Pancreas (tissue), 10 donors: ENCODE measurements around the gene CTSA. TPM values are rescaled to one million over a fixed set of nuclear protein-coding genes. Genes with fewer than 3 reads are reported as not detected.

Experiments
- ATAC-seq, 4 donors: fragments of 200-7000 bp; cut with Tn5 transposase; one replicate each; pipeline versions ENCODE4 v1.8.0 to v1.9.1; 2020; ENCODE audit warnings: mild to moderate bottlenecking in 4 of 4, moderate library complexity in 4 of 4
- DNase-seq, 6 donors: peaks; one replicate each; pipeline ENCODE4 v3.0.0-alpha.2; 2020
- FAIRE-seq: peaks from 2 replicates; lab custom pipeline; 2012; peaks lifted over from hg19 to GRCh38; lab: Jason Lieb, UNC
- H3K27ac ChIP-seq, 4 donors: fragments of 200-600 bp; sonication (generic); 1 replicate in 3 of 4; 2 replicates in 1 of 4; pipeline versions ENCODE4 v1.5.0 to v1.8.0; 2020
- H3K27me3 ChIP-seq, 4 donors: fragments of 200-600 bp; one replicate each; pipeline ENCODE4 v1.8.0; 2021
- H3K36me3 ChIP-seq, 3 donors: fragments of 200-600 bp; sonication (generic) in 1 of 3; one replicate each; pipeline versions ENCODE4 v1.5.0 to v1.8.0; 2020 to 2021
- H3K4me1 ChIP-seq, 3 donors: fragments of 200-600 bp; one replicate each; pipeline ENCODE4 v1.8.0; 2021
- H3K4me3 ChIP-seq, 4 donors: fragments of 200-600 bp; sonication (generic) in 2 of 4; one replicate each; pipeline versions ENCODE4 v1.5.0 to v1.8.0; 2020 to 2021
- H3K9me3 ChIP-seq, 4 donors: fragments of 200-600 bp; one replicate each; pipeline ENCODE4 v1.8.0; 2021
- WGBS, 2 donors: extraction: QIAGEN DNeasy Blood & Tissue Kit; methylation state at CpG; one replicate each; pipeline ENCODE4 v1.1.7; 2013; 5-methylcytosine and 5-hydroxymethylcytosine counted together
- intact Hi-C, 3 donors: fragments of 100-400 bp; cut with DNase I; formaldehyde crosslinking; loops; one replicate each; pipeline versions ENCODE4 v1.11.1 to v1.14.2; 2022
- polyA plus RNA-seq, 2 donors: library from polyadenylated mRNA; stranded (reverse); fragments of 200-250 nt; gene quantifications; one replicate each; pipeline ENCODE4 v1.2.3, GENCODE V29; 2013
- total RNA-seq, 6 donors: library from RNA; stranded (reverse); fragmentation: NEBNext Ultra II Directional in 4 of 6; extraction: Animal tissue kit (Norgen Biotek cat#: 25700) in 4 of 6; gene quantifications; one replicate each; pipeline versions ENCODE4 v1.2.1 to v1.2.4, GENCODE V29; 2021 to 2023
- TF ChIP-seq, protein P1 (sequence below), 4 donors: fragments of 200-600 bp; sonication (generic) in 3 of 4; IDR thresholded peaks; one replicate each; pipeline versions ENCODE4 v1.5.0 to v1.8.0; 2021; ENCODE audit warnings: antibody characterized with exemption in 4 of 4
- donor health status: healthy with polysubstance abuse.
- donor health status: DM: no; HTN: no; CAD: no; lungs with moderate emphysema.
- donor health status: DM: no; HTN: no; CAD: no.
- donor health status: control.
- donor health status: control.
- donor health status: Bipolar disorder and iron deficiency.
- donor health status: DM: yes; HTN: yes; CAD: no.
- donor health status: DM: no; HTN: no; CAD: no.
- donor health status: DM: no; HTN: no; CAD: no.
- donor health status: DM: yes; HTN: yes; CAD: no.

The CTSA gene
- total and polyA plus RNA-seq, 8 donors, result 27.6 to 103 (median 55.9) TPM

DNA sequence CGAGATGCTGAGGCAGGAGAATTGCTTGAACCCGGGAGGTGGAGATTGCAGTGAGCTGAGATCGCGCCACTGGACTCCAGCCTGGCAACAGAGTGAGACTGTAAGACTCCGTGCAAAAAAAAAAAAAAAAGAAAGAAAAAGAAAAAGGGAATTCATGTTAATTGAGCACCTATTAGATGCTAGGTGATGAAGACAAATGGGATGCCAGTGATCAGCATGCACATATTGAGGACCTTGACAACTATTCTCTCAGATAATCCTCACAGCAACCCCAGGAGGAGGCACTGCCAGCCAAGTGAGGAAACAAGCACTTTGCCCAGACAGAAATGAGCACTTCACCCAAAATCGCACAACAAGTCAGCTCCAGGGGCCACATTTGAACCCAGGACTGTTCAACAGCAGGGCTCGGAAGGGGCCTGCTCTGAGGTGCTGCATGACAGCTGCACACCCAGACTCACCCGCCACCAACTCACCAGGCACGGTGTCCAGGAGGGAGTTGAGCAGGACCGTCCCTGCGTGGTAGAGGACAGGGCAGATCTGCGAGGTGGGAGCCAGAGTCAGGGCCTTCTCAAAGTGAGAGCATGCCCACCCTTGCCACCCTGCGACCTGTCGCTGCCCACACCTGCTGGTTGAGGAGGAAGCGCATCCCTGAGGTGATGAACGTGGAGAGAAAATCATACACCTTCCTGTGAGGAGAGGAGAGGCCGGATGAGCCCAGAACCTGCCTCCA, 16.2 kb downstream of the CTSA start:
- peaks cover 0 to 19% (median 0%) of the 10 kb centered on the region in 3 donors for H3K36me3 ChIP-seq
- peak in 1 of 6 donors; percentile 17 for DNase-seq
- 94% methylated on average over 17 of the region's 17 CpGs for WGBS, 2 donors
- no peaks in the 10 kb centered on the region for H3K27me3 ChIP-seq
- H3K4me3 ChIP-seq, result no peak overlapping the region
- H3K27ac ChIP-seq, result no peak overlapping the region
- H3K4me1 ChIP-seq, result no peaks in the 10 kb centered on the region
- intact Hi-C loops, result no loop called here
- no peak for FAIRE-seq
- no peak for ATAC-seq
- TF ChIP-seq, protein P1, sequence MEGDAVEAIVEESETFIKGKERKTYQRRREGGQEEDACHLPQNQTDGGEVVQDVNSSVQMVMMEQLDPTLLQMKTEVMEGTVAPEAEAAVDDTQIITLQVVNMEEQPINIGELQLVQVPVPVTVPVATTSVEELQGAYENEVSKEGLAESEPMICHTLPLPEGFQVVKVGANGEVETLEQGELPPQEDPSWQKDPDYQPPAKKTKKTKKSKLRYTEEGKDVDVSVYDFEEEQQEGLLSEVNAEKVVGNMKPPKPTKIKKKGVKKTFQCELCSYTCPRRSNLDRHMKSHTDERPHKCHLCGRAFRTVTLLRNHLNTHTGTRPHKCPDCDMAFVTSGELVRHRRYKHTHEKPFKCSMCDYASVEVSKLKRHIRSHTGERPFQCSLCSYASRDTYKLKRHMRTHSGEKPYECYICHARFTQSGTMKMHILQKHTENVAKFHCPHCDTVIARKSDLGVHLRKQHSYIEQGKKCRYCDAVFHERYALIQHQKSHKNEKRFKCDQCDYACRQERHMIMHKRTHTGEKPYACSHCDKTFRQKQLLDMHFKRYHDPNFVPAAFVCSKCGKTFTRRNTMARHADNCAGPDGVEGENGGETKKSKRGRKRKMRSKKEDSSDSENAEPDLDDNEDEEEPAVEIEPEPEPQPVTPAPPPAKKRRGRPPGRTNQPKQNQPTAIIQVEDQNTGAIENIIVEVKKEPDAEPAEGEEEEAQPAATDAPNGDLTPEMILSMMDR (IDR thresholded peaks at IDR 0.05), result no peak
- no peaks in the 10 kb centered on the region for H3K9me3 ChIP-seq

DNA sequence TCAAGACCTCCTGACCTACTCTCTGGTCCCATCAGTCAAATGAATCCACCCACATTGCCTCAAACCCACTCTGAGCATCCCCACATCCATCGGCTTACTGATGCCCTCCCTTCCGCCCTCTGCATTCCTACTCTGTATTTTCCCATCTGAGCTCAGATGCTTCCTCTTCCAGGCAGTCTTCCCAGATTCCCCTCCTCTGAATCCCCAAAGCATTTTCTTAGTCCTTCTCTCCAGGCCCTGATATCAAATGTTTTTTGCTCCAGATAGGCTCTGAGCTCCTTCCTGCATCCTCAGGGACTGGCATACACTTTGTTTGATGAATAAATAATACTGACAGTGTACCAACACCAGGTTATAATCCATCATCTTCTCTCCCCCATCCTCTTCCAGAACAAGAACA, 16.9 kb downstream of the CTSA start:
- DNase-seq (no peak), FAIRE-seq (no peak), ATAC-seq (no peak)
- TF ChIP-seq, protein P1 (IDR thresholded peaks at IDR 0.05), result no peak
- 93 to 98% methylated on average over 2 of the region's 2 CpGs for WGBS, 2 donors
- peaks cover 0 to 19% (median 0%) of the 10 kb centered on the region in 3 donors for H3K36me3 ChIP-seq
- intact Hi-C loops, result no loop called here
- no peak overlapping the region for H3K4me3 ChIP-seq
- H3K27ac ChIP-seq, result no peak overlapping the region
- H3K4me1 ChIP-seq, result no peaks in the 10 kb centered on the region
- H3K27me3 ChIP-seq, result no peaks in the 10 kb centered on the region
- no peaks in the 10 kb centered on the region for H3K9me3 ChIP-seq

DNA sequence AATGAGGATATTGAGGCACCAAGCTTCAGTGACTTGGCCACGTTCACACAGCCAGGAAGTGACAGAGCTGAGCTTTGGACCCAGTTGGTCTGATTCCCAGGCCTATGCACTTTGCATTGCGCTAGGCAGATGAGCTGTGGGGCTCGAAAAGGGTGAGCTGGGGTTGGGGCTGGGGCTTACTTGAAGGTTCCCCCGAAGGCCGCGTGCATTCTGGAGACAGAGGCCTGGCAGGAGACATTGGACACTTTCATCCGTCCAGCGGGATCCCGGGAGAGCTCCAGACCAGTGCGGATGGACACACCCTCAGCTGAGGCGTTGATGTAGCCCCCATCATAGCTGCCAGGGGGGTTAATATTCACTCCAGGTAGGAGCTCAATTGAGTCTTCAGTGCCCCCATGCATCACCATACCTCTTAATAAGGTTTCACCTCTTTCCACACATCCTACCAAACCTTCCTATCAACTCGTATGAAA, 18.2 kb downstream of the CTSA start:
- ATAC-seq (no peak), DNase-seq (no peak), FAIRE-seq (no peak)
- Histone ChIP-seq H3K4me3 (no peak overlapping the region), H3K36me3 (peaks cover 0 to 14% (median 0%) of the 10 kb centered on the region in 3 donors), H3K4me1 (peaks cover 0 to 3% (median 0%) of the 10 kb centered on the region in 3 donors), H3K27me3 (no peaks in the 10 kb centered on the region), H3K9me3 (no peaks in the 10 kb centered on the region), H3K27ac (no peak overlapping the region)
- TF ChIP-seq, protein P1 (IDR thresholded peaks at IDR 0.05), result no peak
- 83 to 84% methylated on average over 12 of the region's 12 CpGs for WGBS, 2 donors
- intact Hi-C loops, result no loop called here

DNA sequence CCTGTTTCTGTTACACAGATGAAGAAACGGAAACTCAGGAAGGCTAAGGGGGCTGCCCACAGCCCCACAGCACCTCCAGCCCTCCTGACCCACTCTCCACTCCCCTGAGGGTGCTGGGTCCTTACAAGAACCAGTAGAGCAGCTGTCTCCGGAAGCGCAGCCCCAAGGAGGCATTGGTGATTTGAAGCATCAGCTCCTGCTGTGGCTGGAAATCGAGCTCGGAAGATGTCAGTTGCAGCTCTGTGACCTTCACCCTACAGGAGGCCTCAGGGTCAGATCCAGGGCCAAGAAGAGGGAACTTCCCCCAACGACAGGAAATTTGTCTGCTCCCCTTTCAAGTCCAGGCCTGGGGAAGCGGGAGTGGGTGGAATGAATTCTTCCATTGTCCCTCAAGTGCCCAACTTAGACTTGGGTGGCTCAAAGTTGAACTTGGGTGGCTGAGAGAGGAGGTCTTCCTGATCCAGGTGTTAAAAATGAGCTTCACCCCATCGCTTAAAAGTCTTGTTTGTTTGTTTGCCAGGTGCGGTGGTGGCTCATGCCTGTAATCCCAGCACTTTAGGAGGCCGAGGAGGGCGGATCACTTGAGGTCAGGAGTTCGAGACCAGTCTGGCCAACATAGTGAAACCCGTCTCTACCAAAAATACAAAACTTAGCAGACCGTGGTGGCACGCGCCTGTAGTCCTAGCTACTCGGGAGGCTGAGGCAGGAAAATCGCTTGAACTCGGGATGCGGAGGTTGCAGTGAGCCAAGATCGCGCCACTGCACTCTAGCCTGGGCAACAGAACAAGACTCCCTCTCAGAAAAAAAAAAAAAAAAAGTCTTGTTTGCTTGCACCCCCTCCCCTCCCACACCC, 18.9 kb downstream of the CTSA start:
- FAIRE-seq, result no peak
- H3K4me3 ChIP-seq, result no peak overlapping the region
- peaks cover 0 to 3% (median 0%) of the 10 kb centered on the region in 3 donors for H3K4me1 ChIP-seq
- whole genome bisulfite sequencing, 2 donors, result 78 to 81% methylated on average over 22 of the region's 22 CpGs
- no peak overlapping the region for H3K27ac ChIP-seq
- intact Hi-C loops, result no loop called here
- H3K36me3 ChIP-seq, result peaks cover 0 to 7% (median 0%) of the 10 kb centered on the region in 3 donors
- TF ChIP-seq, protein P1 (IDR thresholded peaks at IDR 0.05), result no peak
- no peak for ATAC-seq
- peak in 1 of 6 donors; percentile 19 for DNase-seq
- H3K9me3 ChIP-seq, result no peaks in the 10 kb centered on the region
- no peaks in the 10 kb centered on the region for H3K27me3 ChIP-seq
